ENCODE data around the gene RNF14.

RNF14 gene

DNA sequence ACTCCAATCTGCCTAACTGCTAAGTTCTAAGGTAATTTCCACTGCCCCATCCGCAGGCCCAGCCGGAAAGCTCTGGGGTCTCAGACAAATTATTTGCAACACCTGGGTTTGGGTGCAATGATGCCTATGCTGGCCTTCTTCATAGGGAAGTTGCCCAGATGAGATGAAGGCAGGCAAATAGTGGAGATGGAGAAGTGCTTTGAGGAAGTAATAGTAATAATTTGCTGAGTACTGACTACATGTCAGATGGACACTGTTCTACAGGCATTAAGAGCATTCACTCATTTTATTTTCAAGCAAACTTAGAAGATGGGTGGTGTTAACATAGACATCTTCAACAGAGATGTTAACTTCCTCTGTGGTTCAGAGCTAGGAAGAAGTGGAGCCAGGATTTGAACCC is 14.7 kb upstream of the RNF14 start:
- H3K4me3 ChIP-seq (ENCODE audit: control insufficient read depth, low read depth, low read length), result no peak overlapping the region
- TF ChIP-seq, protein P1, sequence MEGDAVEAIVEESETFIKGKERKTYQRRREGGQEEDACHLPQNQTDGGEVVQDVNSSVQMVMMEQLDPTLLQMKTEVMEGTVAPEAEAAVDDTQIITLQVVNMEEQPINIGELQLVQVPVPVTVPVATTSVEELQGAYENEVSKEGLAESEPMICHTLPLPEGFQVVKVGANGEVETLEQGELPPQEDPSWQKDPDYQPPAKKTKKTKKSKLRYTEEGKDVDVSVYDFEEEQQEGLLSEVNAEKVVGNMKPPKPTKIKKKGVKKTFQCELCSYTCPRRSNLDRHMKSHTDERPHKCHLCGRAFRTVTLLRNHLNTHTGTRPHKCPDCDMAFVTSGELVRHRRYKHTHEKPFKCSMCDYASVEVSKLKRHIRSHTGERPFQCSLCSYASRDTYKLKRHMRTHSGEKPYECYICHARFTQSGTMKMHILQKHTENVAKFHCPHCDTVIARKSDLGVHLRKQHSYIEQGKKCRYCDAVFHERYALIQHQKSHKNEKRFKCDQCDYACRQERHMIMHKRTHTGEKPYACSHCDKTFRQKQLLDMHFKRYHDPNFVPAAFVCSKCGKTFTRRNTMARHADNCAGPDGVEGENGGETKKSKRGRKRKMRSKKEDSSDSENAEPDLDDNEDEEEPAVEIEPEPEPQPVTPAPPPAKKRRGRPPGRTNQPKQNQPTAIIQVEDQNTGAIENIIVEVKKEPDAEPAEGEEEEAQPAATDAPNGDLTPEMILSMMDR (IDR thresholded peaks at IDR 0.05; ENCODE audit: control insufficient read depth, insufficient read depth, low read depth, low read length, missing control alignments), result no peak
- DNase-seq (ENCODE audit: low read depth), result no peak

DNA sequence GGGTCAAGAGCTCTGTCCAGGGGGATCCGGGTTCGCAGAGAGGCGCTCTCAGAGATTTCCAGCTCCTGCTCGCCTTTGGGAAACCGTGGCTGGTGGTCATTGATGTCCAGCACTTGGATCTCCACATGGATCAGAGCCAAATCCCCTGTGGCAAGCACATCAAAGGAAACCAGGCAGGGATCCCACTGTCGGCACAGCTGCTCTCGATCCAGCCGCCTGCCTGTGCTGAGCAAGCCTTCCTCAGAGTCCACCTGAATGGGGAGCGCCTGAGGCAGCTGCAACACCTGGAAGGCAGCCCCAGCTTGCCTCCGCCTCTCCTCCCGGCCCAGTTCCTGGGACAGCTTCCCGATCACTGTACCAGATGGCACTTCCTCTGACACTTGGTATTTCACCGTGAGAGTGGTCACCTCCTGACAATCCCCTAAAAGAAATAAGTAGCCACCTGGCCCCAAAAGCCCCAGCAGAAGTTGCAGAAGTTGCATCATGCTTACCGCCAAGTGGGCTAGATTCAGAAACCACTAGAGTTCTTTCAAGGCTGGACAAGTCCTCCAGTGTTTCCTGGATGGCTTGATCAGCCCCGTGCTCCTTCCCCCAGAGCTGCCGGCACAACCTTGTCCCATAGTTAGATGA is 11.4 kb upstream of the RNF14 start:
- TF ChIP-seq, protein P1 (IDR thresholded peaks at IDR 0.05; ENCODE audit: control insufficient read depth, insufficient read depth, low read depth, low read length, missing control alignments), result no peak
- no peak overlapping the region for H3K4me3 ChIP-seq (ENCODE audit: control insufficient read depth, low read depth, low read length)
- DNase-seq (ENCODE audit: low read depth), result no peak

DNA sequence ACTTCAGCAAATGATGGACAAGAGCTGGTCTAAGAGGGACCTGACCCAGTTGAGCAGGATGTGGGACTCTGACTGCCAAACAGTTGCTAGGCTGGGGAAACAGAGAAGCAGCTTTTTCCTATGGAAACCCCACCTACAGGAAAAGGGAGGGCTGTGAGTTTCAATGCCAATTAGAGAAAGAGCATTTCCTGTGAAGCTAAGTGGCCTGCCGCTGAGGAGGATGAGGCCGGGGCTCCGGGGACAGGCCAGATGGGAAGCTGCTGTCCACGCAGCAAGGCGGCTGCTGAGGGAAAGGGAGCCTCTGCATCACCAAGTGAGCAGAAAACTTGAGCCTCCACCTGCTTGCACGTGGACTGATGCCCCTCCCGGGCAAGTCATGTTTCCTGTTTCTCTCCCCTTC is 10.8 kb upstream of the RNF14 start, which contains the start of gene PCDH12:
Gene PCDH12, minus strand, starts transcription at position 90 of the 400 bp plus-strand sequence. CDS start 351 bp downstream, outside the sequence.
- H3K4me3 ChIP-seq (ENCODE audit: control insufficient read depth, low read depth, low read length), result no peak within 1 kb of the TSS
- TF ChIP-seq, protein P1 (IDR thresholded peaks at IDR 0.05; ENCODE audit: control insufficient read depth, insufficient read depth, low read depth, low read length, missing control alignments), result no peak

DNA sequence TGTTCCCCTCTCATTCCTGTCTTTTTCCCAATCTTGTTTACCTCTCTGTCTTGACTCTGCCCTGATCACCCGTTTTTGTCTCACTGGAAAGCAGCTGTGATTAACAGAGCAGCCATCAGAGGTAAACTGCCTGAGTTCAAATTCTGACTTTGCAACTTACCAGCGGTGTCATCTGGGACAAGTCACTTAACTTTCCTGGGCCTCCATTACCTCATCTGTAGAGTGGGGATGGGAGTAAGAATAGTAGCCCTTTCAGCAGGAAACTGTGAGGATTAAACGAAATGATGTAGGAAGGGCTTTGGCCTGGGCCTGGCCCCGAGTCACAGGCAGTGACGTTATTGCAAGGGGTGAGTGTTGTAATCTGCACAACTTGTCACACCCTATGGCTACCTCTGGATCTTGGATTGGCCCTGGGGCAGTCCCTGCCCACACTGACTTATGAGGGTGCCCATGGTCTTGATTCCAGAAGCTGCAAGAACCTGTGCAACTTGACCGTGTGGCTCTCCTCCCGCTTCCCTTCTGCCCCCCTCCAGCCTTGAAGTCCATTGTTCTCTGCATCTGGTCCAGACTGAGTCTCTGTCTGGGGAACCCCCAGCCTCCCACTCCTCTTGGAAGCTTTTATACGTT is 10.2 kb upstream of the RNF14 start:
- no peak overlapping the region for H3K4me3 ChIP-seq (ENCODE audit: control insufficient read depth, low read depth, low read length)
- TF ChIP-seq, protein P1 (IDR thresholded peaks at IDR 0.05; ENCODE audit: control insufficient read depth, insufficient read depth, low read depth, low read length, missing control alignments), result no peak
- no peak for DNase-seq (ENCODE audit: low read depth)

More for the DNA sequence above, 10.8 kb upstream of the RNF14 start, which contains the start of gene PCDH12:
- no peak for DNase-seq (ENCODE audit: low read depth)

DNA sequence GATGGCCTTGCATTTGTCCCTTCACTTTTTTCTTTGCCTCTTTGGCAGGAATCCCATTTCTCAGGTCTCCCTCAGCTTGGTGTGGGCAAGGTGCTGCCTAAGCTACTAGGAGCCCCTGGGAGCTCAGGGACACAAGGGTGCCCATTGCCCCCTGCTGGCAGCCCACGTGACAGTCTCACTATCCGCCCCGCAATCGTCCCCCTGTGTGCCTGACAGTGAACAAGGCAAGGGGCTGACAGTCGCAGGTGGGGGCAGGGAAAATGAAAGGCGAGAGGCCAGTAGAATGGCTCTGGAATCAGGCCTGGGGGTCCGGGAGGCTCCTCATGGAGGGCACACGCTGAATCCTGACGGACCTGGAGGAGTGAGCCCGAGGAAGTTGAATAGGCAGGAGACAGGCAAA is 8.9 kb upstream of the RNF14 start:
- TF ChIP-seq, protein P1 (IDR thresholded peaks at IDR 0.05; ENCODE audit: control insufficient read depth, insufficient read depth, low read depth, low read length, missing control alignments), result peak; percentile 33
- H3K4me3 ChIP-seq (ENCODE audit: control insufficient read depth, low read depth, low read length), result no peak overlapping the region
- DNase-seq (ENCODE audit: low read depth), result no peak

DNA sequence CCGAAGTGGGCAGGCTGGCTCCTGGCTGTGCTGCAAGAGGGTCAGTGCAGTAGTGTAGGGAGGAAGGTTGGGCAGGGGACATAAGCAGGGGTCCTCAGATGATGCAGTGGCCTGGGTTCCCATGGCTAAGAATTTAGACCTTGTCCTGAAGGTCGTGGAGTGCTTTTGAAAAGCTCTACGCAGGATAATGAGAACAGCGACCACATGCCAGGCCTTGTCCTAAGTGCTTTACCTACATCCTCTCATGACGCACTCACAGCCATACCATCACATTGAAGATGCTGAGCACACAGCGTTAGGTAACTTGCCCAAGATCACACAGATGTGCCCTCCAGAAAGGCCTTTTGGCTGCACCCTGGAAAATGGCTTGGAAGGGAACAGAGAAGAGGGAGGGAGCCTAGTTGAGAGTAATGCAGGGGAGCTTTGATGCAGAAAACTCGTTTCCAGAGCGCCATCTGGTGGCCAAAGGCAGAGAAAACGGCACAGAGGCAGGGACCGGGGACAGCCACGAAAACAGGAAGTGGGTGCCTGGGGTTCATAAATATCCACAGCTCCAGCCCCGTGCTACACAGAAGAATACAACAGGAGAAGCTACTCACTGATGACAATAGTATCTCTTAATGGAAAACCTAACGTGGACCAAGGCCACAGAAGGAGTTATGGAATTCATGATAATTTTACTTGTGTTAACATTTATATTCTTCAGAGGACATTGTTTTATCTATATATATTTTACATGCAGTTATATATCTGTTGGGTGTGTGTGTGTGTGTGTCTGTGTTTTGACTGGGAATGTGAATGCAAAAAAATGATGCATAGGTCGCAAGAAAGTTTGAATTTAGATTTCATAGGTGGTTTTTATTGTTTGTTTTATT is 8.2 kb upstream of the RNF14 start:
- TF ChIP-seq, protein P1 (IDR thresholded peaks at IDR 0.05; ENCODE audit: control insufficient read depth, insufficient read depth, low read depth, low read length, missing control alignments), result peak; percentile 89
- H3K4me3 ChIP-seq (ENCODE audit: control insufficient read depth, low read depth, low read length), result no peak overlapping the region
- DNase-seq (ENCODE audit: low read depth), result peak; percentile 37

All from AG09309 (cell line).